ENCODE data around the gene SPC25.

The SPC25 gene

GRCh38 chr2:168897449-168897848 lies 7.2 kb upstream of the SPC25 start:
- no peak overlapping the region for H2BK5ac ChIP-seq (ENCODE audit: low read length)
- H3K4me1 ChIP-seq (ENCODE audit: control insufficient read depth, low read depth, low read length), result no peaks in the 10 kb centered on the region
- no peak overlapping the region for H3K4me2 ChIP-seq (ENCODE audit: low read length)
- H3K4ac ChIP-seq (ENCODE audit: low read depth, low read length), result no peak overlapping the region
- H3K79me1 ChIP-seq (ENCODE audit: low read length), result no peaks in the 10 kb centered on the region
- DNase-seq, result no peak
- no peak overlapping the region for H2AK5ac ChIP-seq (ENCODE audit: low read length)
- H3K4me3 ChIP-seq (ENCODE audit: low read length), result no peak overlapping the region
- H3K9ac ChIP-seq (ENCODE audit: low read length), result no peak overlapping the region
- no peak overlapping the region for H3K23ac ChIP-seq (ENCODE audit: low read length)
- H4K8ac ChIP-seq (ENCODE audit: low read depth, low read length), result no peak overlapping the region
- H2BK120ac ChIP-seq (ENCODE audit: low read depth, low read length), result no peak overlapping the region
- no peaks in the 10 kb centered on the region for H3K27me3 ChIP-seq (ENCODE audit: insufficient read depth, low read length, poor library complexity)
- no peak overlapping the region for H3K27ac ChIP-seq (ENCODE audit: low read depth, low read length)
- H3K79me2 ChIP-seq (ENCODE audit: control insufficient read depth, insufficient read depth, low read length), result no peaks in the 10 kb centered on the region
- no peak overlapping the region for H4K5ac ChIP-seq (ENCODE audit: low read length)
- H3K36me3 ChIP-seq (ENCODE audit: control insufficient read depth, insufficient read depth, low read length), result no peaks in the 10 kb centered on the region
- WGBS (ENCODE audit: extremely low coverage, insufficient coverage, low lambda C conversion rate), result no CpG with 5 or more reads among the region's 1 CpG
- no peak overlapping the region for H2BK15ac ChIP-seq (replicated peaks; ENCODE audit: low read depth)
- no peak overlapping the region for H3K18ac ChIP-seq (ENCODE audit: low read length)
- H3K56ac ChIP-seq (ENCODE audit: low read length), result no peak overlapping the region

- no peak overlapping the region for H3K9ac ChIP-seq (ENCODE audit: low read length)
- H3K79me2 ChIP-seq (ENCODE audit: control insufficient read depth, insufficient read depth, low read length), result no peaks in the 10 kb centered on the region
- no CpG with 5 or more reads among the region's 4 CpGs for WGBS (ENCODE audit: extremely low coverage, insufficient coverage, low lambda C conversion rate)
Observed at GRCh38 chr2:168896783-168897182, 6.6 kb upstream of the SPC25 start.

GRCh38 chr2:168895771-168896170 lies 5.5 kb upstream of the SPC25 start:
- Histone ChIP-seq H3K23ac (ENCODE audit: low read length) (no peak overlapping the region), H3K79me1 (ENCODE audit: low read length) (no peaks in the 10 kb centered on the region), H3K4ac (ENCODE audit: low read depth, low read length) (no peak overlapping the region), H3K4me2 (ENCODE audit: low read length) (no peak overlapping the region), H3K27me3 (ENCODE audit: insufficient read depth, low read length, poor library complexity) (no peaks in the 10 kb centered on the region), H3K79me2 (ENCODE audit: control insufficient read depth, insufficient read depth, low read length) (no peaks in the 10 kb centered on the region), H2BK120ac (ENCODE audit: low read depth, low read length) (no peak overlapping the region), H2BK15ac (replicated peaks; ENCODE audit: low read depth) (no peak overlapping the region), H2AK5ac (ENCODE audit: low read length) (no peak overlapping the region), H3K4me3 (ENCODE audit: low read length) (no peak overlapping the region), H3K9ac (ENCODE audit: low read length) (no peak overlapping the region), H3K27ac (ENCODE audit: low read depth, low read length) (no peak overlapping the region), H3K18ac (ENCODE audit: low read length) (no peak overlapping the region), H3K36me3 (ENCODE audit: control insufficient read depth, insufficient read depth, low read length) (no peaks in the 10 kb centered on the region), H2BK5ac (ENCODE audit: low read length) (no peak overlapping the region), H4K8ac (ENCODE audit: low read depth, low read length) (no peak overlapping the region), H3K4me1 (ENCODE audit: control insufficient read depth, low read depth, low read length) (no peaks in the 10 kb centered on the region), H4K5ac (ENCODE audit: low read length) (no peak overlapping the region), H3K56ac (ENCODE audit: low read length) (no peak overlapping the region)
- DNase-seq, result no peak

More at GRCh38 chr2:168896783-168897182, 6.6 kb upstream of the SPC25 start:
- Histone ChIP-seq H2BK15ac (replicated peaks; ENCODE audit: low read depth) (no peak overlapping the region), H4K8ac (ENCODE audit: low read depth, low read length) (no peak overlapping the region), H3K79me1 (ENCODE audit: low read length) (no peaks in the 10 kb centered on the region), H3K36me3 (ENCODE audit: control insufficient read depth, insufficient read depth, low read length) (no peaks in the 10 kb centered on the region), H3K27me3 (ENCODE audit: insufficient read depth, low read length, poor library complexity) (no peaks in the 10 kb centered on the region), H3K4me1 (ENCODE audit: control insufficient read depth, low read depth, low read length) (no peaks in the 10 kb centered on the region), H3K27ac (ENCODE audit: low read depth, low read length) (no peak overlapping the region), H3K18ac (ENCODE audit: low read length) (no peak overlapping the region), H3K56ac (ENCODE audit: low read length) (no peak overlapping the region), H3K23ac (ENCODE audit: low read length) (no peak overlapping the region), H2BK120ac (ENCODE audit: low read depth, low read length) (no peak overlapping the region), H2BK5ac (ENCODE audit: low read length) (no peak overlapping the region), H3K4ac (ENCODE audit: low read depth, low read length) (no peak overlapping the region), H3K4me3 (ENCODE audit: low read length) (no peak overlapping the region), H2AK5ac (ENCODE audit: low read length) (no peak overlapping the region), H3K4me2 (ENCODE audit: low read length) (no peak overlapping the region), H4K5ac (ENCODE audit: low read length) (no peak overlapping the region)
- no peak for DNase-seq

GRCh38 chr2:168894720-168895119 lies 4.5 kb upstream of the SPC25 start:
- Histone ChIP-seq H3K23ac (ENCODE audit: low read length) (no peak overlapping the region), H3K4me3 (ENCODE audit: low read length) (no peak overlapping the region), H2BK5ac (ENCODE audit: low read length) (no peak overlapping the region), H3K79me1 (ENCODE audit: low read length) (peaks cover under 1% of the 10 kb centered on the region), H4K5ac (ENCODE audit: low read length) (no peak overlapping the region), H3K56ac (ENCODE audit: low read length) (no peak overlapping the region), H2AK5ac (ENCODE audit: low read length) (no peak overlapping the region), H2BK15ac (replicated peaks; ENCODE audit: low read depth) (no peak overlapping the region), H3K9ac (ENCODE audit: low read length) (no peak overlapping the region), H3K27me3 (ENCODE audit: insufficient read depth, low read length, poor library complexity) (no peaks in the 10 kb centered on the region), H4K8ac (ENCODE audit: low read depth, low read length) (no peak overlapping the region), H3K4ac (ENCODE audit: low read depth, low read length) (no peak overlapping the region), H3K27ac (ENCODE audit: low read depth, low read length) (no peak overlapping the region), H3K4me1 (ENCODE audit: control insufficient read depth, low read depth, low read length) (no peaks in the 10 kb centered on the region), H3K4me2 (ENCODE audit: low read length) (no peak overlapping the region), H3K79me2 (ENCODE audit: control insufficient read depth, insufficient read depth, low read length) (peaks cover under 1% of the 10 kb centered on the region), H2BK120ac (ENCODE audit: low read depth, low read length) (no peak overlapping the region), H3K18ac (ENCODE audit: low read length) (no peak overlapping the region), H3K36me3 (ENCODE audit: control insufficient read depth, insufficient read depth, low read length) (no peaks in the 10 kb centered on the region)
- no peak for DNase-seq

- H3K4me3 ChIP-seq (ENCODE audit: low read length), result no peak overlapping the region
- no CpG with 5 or more reads among the region's 1 CpG for WGBS (ENCODE audit: extremely low coverage, insufficient coverage, low lambda C conversion rate)
- H2BK5ac ChIP-seq (ENCODE audit: low read length), result no peak overlapping the region
- no peak overlapping the region for H4K5ac ChIP-seq (ENCODE audit: low read length)
- no peak overlapping the region for H3K9ac ChIP-seq (ENCODE audit: low read length)
- H2AK5ac ChIP-seq (ENCODE audit: low read length), result no peak overlapping the region
- H2BK120ac ChIP-seq (ENCODE audit: low read depth, low read length), result no peak overlapping the region
- no peak overlapping the region for H3K27ac ChIP-seq (ENCODE audit: low read depth, low read length)
- DNase-seq, result no peak
- H4K8ac ChIP-seq (ENCODE audit: low read depth, low read length), result no peak overlapping the region
- H3K4me1 ChIP-seq (ENCODE audit: control insufficient read depth, low read depth, low read length), result no peaks in the 10 kb centered on the region
- no peaks in the 10 kb centered on the region for H3K36me3 ChIP-seq (ENCODE audit: control insufficient read depth, insufficient read depth, low read length)
- no peak overlapping the region for H3K56ac ChIP-seq (ENCODE audit: low read length)
- H3K4me2 ChIP-seq (ENCODE audit: low read length), result no peak overlapping the region
- peaks cover 4% of the 10 kb centered on the region for H3K79me1 ChIP-seq (ENCODE audit: low read length)
- no peak overlapping the region for H3K18ac ChIP-seq (ENCODE audit: low read length)
- no peak overlapping the region for H3K23ac ChIP-seq (ENCODE audit: low read length)
- no peak overlapping the region for H3K4ac ChIP-seq (ENCODE audit: low read depth, low read length)
- no peaks in the 10 kb centered on the region for H3K27me3 ChIP-seq (ENCODE audit: insufficient read depth, low read length, poor library complexity)
- no peak overlapping the region for H2BK15ac ChIP-seq (replicated peaks; ENCODE audit: low read depth)
- H3K79me2 ChIP-seq (ENCODE audit: control insufficient read depth, insufficient read depth, low read length), result peaks cover 3% of the 10 kb centered on the region
Observed at GRCh38 chr2:168894101-168894500, 3.9 kb upstream of the SPC25 start.

GRCh38 chr2:168892327-168892726 lies 2.1 kb upstream of the SPC25 start:
- Histone ChIP-seq H3K4me1 (ENCODE audit: control insufficient read depth, low read depth, low read length) (no peaks in the 10 kb centered on the region), H3K56ac (ENCODE audit: low read length) (no peak overlapping the region), H4K5ac (ENCODE audit: low read length) (no peak overlapping the region), H3K79me1 (ENCODE audit: low read length) (peaks cover 4% of the 10 kb centered on the region), H3K79me2 (ENCODE audit: control insufficient read depth, insufficient read depth, low read length) (peaks cover 3% of the 10 kb centered on the region), H2AK5ac (ENCODE audit: low read length) (no peak overlapping the region), H3K4me2 (ENCODE audit: low read length) (no peak overlapping the region), H2BK5ac (ENCODE audit: low read length) (no peak overlapping the region), H3K18ac (ENCODE audit: low read length) (no peak overlapping the region), H3K36me3 (ENCODE audit: control insufficient read depth, insufficient read depth, low read length) (no peaks in the 10 kb centered on the region), H3K23ac (ENCODE audit: low read length) (no peak overlapping the region), H2BK15ac (replicated peaks; ENCODE audit: low read depth) (no peak overlapping the region), H3K9ac (ENCODE audit: low read length) (no peak overlapping the region), H3K27ac (ENCODE audit: low read depth, low read length) (no peak overlapping the region), H3K27me3 (ENCODE audit: insufficient read depth, low read length, poor library complexity) (no peaks in the 10 kb centered on the region), H2BK120ac (ENCODE audit: low read depth, low read length) (no peak overlapping the region), H3K4me3 (ENCODE audit: low read length) (no peak overlapping the region), H4K8ac (ENCODE audit: low read depth, low read length) (no peak overlapping the region), H3K4ac (ENCODE audit: low read depth, low read length) (no peak overlapping the region)
- no CpG with 5 or more reads among the region's 3 CpGs for WGBS (ENCODE audit: extremely low coverage, insufficient coverage, low lambda C conversion rate)
- DNase-seq, result no peak
